SK-N-SH (cell line): Measurements from ENCODE around the gene TAS2R38. TPM values are rescaled to one million over a fixed set of nuclear protein-coding genes. Genes with fewer than 3 reads are reported as not detected.

Experiments used
- CHD2 ChIP-seq: fragments of 150-350 bp; IDR thresholded peaks from 2 replicates; pipeline ENCODE4 v1.6.1; 2018; ENCODE audit warnings: low read length; ENCODE audit not compliant: partially characterized antibody
- EP300 ChIP-seq, 2 experiments: IDR thresholded peaks; 2 replicates each; pipeline versions ENCODE4 v1.4.0 to v1.6.1; 2012; ENCODE audit warnings: borderline replicate concordance in 1 of 2, low read depth in 1 of 2, low read length in 1 of 2
- EZH2phosphoT487 ChIP-seq: fragments of 200-600 bp; sonication (generic); IDR thresholded peaks from 2 replicates; pipeline ENCODE4 v1.6.1; 2017; ENCODE audit warnings: low read depth, mixed run types, mild to moderate bottlenecking, antibody characterized with exemption, moderate library complexity, borderline replicate concordance
- FOXJ3 ChIP-seq: sonication (generic); formaldehyde crosslinking; IDR thresholded peaks from 2 replicates; pipeline ENCODE4 v1.5.1; 2020; ENCODE audit warnings: mild to moderate bottlenecking, missing genetic modification reagents
- FOXM1 ChIP-seq: IDR thresholded peaks from 2 replicates; pipeline ENCODE4 v1.4.0; 2012; ENCODE audit warnings: low read depth, mild to moderate bottlenecking
- GATA2 ChIP-seq: sonication (generic); formaldehyde crosslinking; IDR thresholded peaks from 2 replicates; pipeline ENCODE4 v1.5.0; 2020; ENCODE audit warnings: mild to moderate bottlenecking, missing genetic modification reagents
- IRF3 ChIP-seq: fragments of 150-350 bp; IDR thresholded peaks from 2 replicates; pipeline ENCODE4 v1.6.1; 2016; ENCODE audit warnings: mild to moderate bottlenecking, low read depth, low read length
- RAD21 ChIP-seq: IDR thresholded peaks from 2 replicates; pipeline ENCODE4 v1.6.1; 2012; ENCODE audit warnings: mild to moderate bottlenecking, low read length
- RCOR1 ChIP-seq: fragments of 150-350 bp; IDR thresholded peaks from 2 replicates; pipeline ENCODE4 v1.6.1; 2017; ENCODE audit warnings: antibody characterized with exemption, low read length
- RFX5 ChIP-seq: IDR thresholded peaks from 2 replicates; pipeline ENCODE4 v1.6.1; 2012; ENCODE audit warnings: mild to moderate bottlenecking, improper control_type of control experiment, low read length
- RXRA ChIP-seq: IDR thresholded peaks from 2 replicates; pipeline ENCODE4 v1.4.0; 2012; ENCODE audit warnings: low read depth, mild to moderate bottlenecking, borderline replicate concordance
- polyA plus RNA-seq, 3 experiments: library from polyadenylated mRNA; depleted of rRNA; stranded (reverse); fragments of >200 nt; gene quantifications; 2 replicates each; pipeline ENCODE4 v1.2.3, GENCODE V29; 2012
- TF ChIP-seq, protein P1 (sequence below): IDR thresholded peaks from 2 replicates; pipeline ENCODE4 v1.4.0; 2012; ENCODE audit warnings: low read depth, borderline replicate concordance
- TF ChIP-seq, protein P2 (sequence below): IDR thresholded peaks from 2 replicates; pipeline ENCODE4 v1.4.0; 2012; ENCODE audit warnings: low read depth, borderline replicate concordance
- TF ChIP-seq, protein P3 (sequence below): fragments of 150-350 bp; IDR thresholded peaks from 2 replicates; pipeline ENCODE4 v1.6.1; 2017; ENCODE audit warnings: antibody characterized with exemption, low read length, low read depth, borderline replicate concordance
- TF ChIP-seq, protein P4 (sequence below): IDR thresholded peaks from 2 replicates; pipeline ENCODE4; 2012

Gene TAS2R38
- polyA plus RNA-seq, 1 of the 3 experiments (the other 2 are of a cell fraction), result 0.23 TPM

- TF ChIP-seq, protein P1, sequence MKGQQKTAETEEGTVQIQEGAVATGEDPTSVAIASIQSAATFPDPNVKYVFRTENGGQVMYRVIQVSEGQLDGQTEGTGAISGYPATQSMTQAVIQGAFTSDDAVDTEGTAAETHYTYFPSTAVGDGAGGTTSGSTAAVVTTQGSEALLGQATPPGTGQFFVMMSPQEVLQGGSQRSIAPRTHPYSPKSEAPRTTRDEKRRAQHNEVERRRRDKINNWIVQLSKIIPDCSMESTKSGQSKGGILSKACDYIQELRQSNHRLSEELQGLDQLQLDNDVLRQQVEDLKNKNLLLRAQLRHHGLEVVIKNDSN, result no peak
- TF ChIP-seq, protein P2, sequence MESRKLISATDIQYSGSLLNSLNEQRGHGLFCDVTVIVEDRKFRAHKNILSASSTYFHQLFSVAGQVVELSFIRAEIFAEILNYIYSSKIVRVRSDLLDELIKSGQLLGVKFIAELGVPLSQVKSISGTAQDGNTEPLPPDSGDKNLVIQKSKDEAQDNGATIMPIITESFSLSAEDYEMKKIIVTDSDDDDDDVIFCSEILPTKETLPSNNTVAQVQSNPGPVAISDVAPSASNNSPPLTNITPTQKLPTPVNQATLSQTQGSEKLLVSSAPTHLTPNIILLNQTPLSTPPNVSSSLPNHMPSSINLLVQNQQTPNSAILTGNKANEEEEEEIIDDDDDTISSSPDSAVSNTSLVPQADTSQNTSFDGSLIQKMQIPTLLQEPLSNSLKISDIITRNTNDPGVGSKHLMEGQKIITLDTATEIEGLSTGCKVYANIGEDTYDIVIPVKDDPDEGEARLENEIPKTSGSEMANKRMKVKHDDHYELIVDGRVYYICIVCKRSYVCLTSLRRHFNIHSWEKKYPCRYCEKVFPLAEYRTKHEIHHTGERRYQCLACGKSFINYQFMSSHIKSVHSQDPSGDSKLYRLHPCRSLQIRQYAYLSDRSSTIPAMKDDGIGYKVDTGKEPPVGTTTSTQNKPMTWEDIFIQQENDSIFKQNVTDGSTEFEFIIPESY, result no peak
- TF ChIP-seq IRF3 (no peak), GATA2 (CRISPR knock-in tag) (no peak), FOXJ3 (CRISPR knock-in tag) (no peak), RXRA (no peak), RFX5 (no peak), RAD21 (no peak), EP300 (IDR thresholded peaks at IDR 0.05; ENCODE audit: borderline replicate concordance in 1 of 2, low read depth in 1 of 2, low read length in 1 of 2) (no peak), EZH2phosphoT487 (no peak), FOXM1 (no peak), CHD2 (no peak), RCOR1 (no peak)
- TF ChIP-seq, protein P3, sequence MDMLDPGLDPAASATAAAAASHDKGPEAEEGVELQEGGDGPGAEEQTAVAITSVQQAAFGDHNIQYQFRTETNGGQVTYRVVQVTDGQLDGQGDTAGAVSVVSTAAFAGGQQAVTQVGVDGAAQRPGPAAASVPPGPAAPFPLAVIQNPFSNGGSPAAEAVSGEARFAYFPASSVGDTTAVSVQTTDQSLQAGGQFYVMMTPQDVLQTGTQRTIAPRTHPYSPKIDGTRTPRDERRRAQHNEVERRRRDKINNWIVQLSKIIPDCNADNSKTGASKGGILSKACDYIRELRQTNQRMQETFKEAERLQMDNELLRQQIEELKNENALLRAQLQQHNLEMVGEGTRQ, result no peak
- TF ChIP-seq, protein P4, sequence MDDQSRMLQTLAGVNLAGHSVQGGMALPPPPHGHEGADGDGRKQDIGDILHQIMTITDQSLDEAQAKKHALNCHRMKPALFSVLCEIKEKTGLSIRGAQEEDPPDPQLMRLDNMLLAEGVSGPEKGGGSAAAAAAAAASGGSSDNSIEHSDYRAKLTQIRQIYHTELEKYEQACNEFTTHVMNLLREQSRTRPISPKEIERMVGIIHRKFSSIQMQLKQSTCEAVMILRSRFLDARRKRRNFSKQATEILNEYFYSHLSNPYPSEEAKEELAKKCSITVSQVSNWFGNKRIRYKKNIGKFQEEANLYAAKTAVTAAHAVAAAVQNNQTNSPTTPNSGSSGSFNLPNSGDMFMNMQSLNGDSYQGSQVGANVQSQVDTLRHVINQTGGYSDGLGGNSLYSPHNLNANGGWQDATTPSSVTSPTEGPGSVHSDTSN, result no peak
Measured at GRCh38 chr7:141978351-141978750, 4.8 kb upstream of the TAS2R38 start (continued).
